GM10266 (cell line): ENCODE measurements around the gene ZNF814.

Experiments used
- DNase-seq: peaks from one replicate; pipeline ENCODE4 v3.0.0; 2012; ENCODE audit errors: extremely low spot score
- CTCF ChIP-seq: IDR thresholded peaks from 2 replicates; pipeline ENCODE4 v1.5.1; 2012; ENCODE audit warnings: mild to moderate bottlenecking, low read depth; ENCODE audit not compliant: control insufficient read depth, insufficient read depth; ENCODE audit errors: missing control alignments

Gene ZNF814

GRCh38 chr19:57800696-57801095 lies 88.1 kb downstream of the ZNF814 start:
- no peak for TF ChIP-seq CTCF
- DNase-seq: no peak
